HL-60 (cell line): ENCODE data around the gene PIK3C2B.

Experiments used
- CTCF ChIP-seq: IDR thresholded peaks from one replicate; pipeline ENCODE4 v1.5.1; 2011; ENCODE audit warnings: low read length, control low read depth, inconsistent platforms; ENCODE audit not compliant: insufficient read depth
- GABPA ChIP-seq: IDR thresholded peaks from 2 replicates; pipeline ENCODE4 v1.6.1; 2012; ENCODE audit warnings: low read depth
- POLR2AphosphoS5 ChIP-seq: IDR thresholded peaks from 2 replicates; pipeline ENCODE4 v1.6.1; 2012; ENCODE audit warnings: low read depth
- REST ChIP-seq: IDR thresholded peaks from 2 replicates; pipeline ENCODE4 v1.6.1; 2012; ENCODE audit warnings: low read depth; ENCODE audit not compliant: insufficient replicate concordance

GRCh38 chr1:204505674-204506200, 11.1 kb upstream of the PIK3C2B start:
- TF ChIP-seq CTCF (no peak), POLR2AphosphoS5 (no peak), REST (no peak), GABPA (no peak)
